ENCODE measurements around the gene POLG2. TPM values are rescaled to one million over a fixed set of nuclear protein-coding genes. Genes with fewer than 3 reads are reported as not detected.

Gene POLG2
- total and polyA plus RNA-seq, 9 of the 15 experiments (the other 6 are each of a cell fraction or from before 2014, with no cell fraction given), result 13.4 to 44.8 (median 37.0) TPM

DNA sequence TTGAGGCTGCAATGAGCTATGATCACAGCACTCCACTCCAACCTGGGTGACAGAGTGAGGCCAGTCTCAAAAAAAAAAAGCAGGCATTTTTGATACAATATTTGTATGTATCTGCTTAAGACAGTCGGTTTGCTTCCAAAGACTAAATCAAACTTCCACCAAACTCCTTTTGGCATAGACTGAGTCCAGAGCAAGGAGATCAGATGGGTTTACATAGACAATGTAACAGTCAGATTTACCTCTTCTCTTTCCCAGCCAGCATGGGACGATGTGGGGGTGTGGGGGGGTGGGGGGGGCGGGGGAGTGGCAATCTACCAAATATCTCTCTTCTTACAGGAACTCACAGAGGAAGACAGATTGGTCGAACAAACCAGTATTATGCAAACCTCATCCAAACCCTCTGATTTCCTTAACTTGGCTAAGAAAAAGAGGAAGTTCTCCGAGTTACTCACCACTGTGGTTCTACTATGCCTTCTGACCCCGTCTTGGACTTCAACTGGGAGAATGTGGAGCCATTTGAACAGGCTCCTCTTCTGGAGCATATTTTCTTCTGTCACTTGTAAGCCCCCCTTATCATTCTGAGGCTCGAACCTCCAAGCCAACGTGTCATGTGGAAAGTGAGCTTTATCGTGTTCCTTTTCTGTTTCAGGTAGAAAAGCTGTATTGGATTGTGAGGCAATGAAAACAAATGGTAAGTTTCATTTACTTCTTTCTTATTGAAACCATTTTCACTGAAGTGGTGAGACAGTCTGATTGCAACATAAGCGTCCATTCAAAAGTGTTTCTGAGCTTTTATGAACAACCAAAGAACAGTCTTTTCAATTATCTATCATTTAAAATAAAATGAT lies 48.0 kb downstream of the POLG2 start, which contains the start of gene MILR1 (continued):
- TF ChIP-seq ZC3H11A (IDR thresholded peaks at IDR 0.05; ENCODE audit: low read depth, low read length) (no peak), HDAC1 (IDR thresholded peaks at IDR 0.05) (peak in 1 of 2 experiments; percentile 71; a peak in 1 of 4 replicates), CBFA2T2 (conservative IDR thresholded peaks at IDR 0.05) (no peak), MAFF (IDR thresholded peaks at IDR 0.05; ENCODE audit: low read length) (no peak), U2AF2 (optimal IDR thresholded peaks at IDR 0.05; ENCODE audit: low read depth, low read length) (no peak), ZBTB9 (CRISPR knock-in tag; IDR thresholded peaks at IDR 0.05) (no peak), MBD2 (IDR thresholded peaks at IDR 0.05; ENCODE audit: borderline replicate concordance, low read depth) (no peak), ZKSCAN8 (CRISPR knock-in tag; IDR thresholded peaks at IDR 0.05) (no peak), ZNF699 (CRISPR knock-in tag; IDR thresholded peaks at IDR 0.05; ENCODE audit: insufficient replicate concordance) (no peak), ELF1 (tag; IDR thresholded peaks at IDR 0.05) (0 out of 2 replicates have a peak, but pooled peaks have one; percentile 49), ZNF354B (CRISPR knock-in tag; IDR thresholded peaks at IDR 0.05) (no peak), TGIF2 (CRISPR knock-in tag; IDR thresholded peaks at IDR 0.05) (no peak), ZNF431 (CRISPR knock-in tag; IDR thresholded peaks at IDR 0.05) (no peak), ZFP91 (CRISPR knock-in tag; IDR thresholded peaks at IDR 0.05) (no peak), ZNF518B (CRISPR knock-in tag; IDR thresholded peaks at IDR 0.05) (no peak), MXI1 (IDR thresholded peaks at IDR 0.05; ENCODE audit: low read depth, low read length) (no peak), ZNF124 (CRISPR knock-in tag; IDR thresholded peaks at IDR 0.05) (no peak), ZNF146 (CRISPR knock-in tag; IDR thresholded peaks at IDR 0.05; ENCODE audit: unreplicated experiment) (no peak), ARID2 (IDR thresholded peaks at IDR 0.05) (no peak), ZNF830 (CRISPR knock-in tag; IDR thresholded peaks at IDR 0.05) (no peak), BHLHE40 (IDR thresholded peaks at IDR 0.05; ENCODE audit: low read length) (no peak)
